GM19043 (cell line): ENCODE results near the gene ALDH1L2.
"Not testable (repeated sequence)": the region's sequence is repeated elsewhere in the genome, so short reads cannot be mapped to it uniquely, and the experiment has no call there.

Experiments
- ATAC-seq: cut with Tn5 transposase; IDR thresholded peaks from one replicate; pipeline ENCODE4 v1.9.1; 2021; ENCODE audit warnings: low read depth; ENCODE audit not compliant: unreplicated experiment

Gene ALDH1L2

GRCh38 chr12:104990950-104991349, 93.3 kb downstream of the ALDH1L2 start:
- ATAC-seq: no peak

GRCh38 chr12:104986022-104986941, 98.0 kb downstream of the ALDH1L2 start, which contains the start of gene NOPCHAP1:
TSS of gene NOPCHAP1 (plus strand) at chr12:104986316. CDS start at chr12:104986353, 37 bp downstream.
- peak; percentile 95 for ATAC-seq

- ATAC-seq: no peak
These were observed 99.1 kb downstream of the ALDH1L2 start for GRCh38 chr12:104985206-104985605.

- ATAC-seq: not testable (repeated sequence)
These were observed 106.6 kb downstream of the ALDH1L2 start for GRCh38 chr12:104977688-104978087.

GRCh38 chr12:104976703-104977102, 107.6 kb downstream of the ALDH1L2 start:
- ATAC-seq: no peak

GRCh38 chr12:104975587-104976343, 108.5 kb downstream of the ALDH1L2 start:
- ATAC-seq: no peak

- peak; percentile 98 for ATAC-seq
These were observed 109.5 kb downstream of the ALDH1L2 start for GRCh38 chr12:104974626-104975290.

GRCh38 chr12:104973250-104973649, 111.0 kb downstream of the ALDH1L2 start:
- ATAC-seq: no peak

- ATAC-seq: no peak
These were observed 113.0 kb downstream of the ALDH1L2 start for GRCh38 chr12:104971306-104971705.
